Activated naive CD4-positive, alpha-beta T cell treated with anti-CD3 and anti-CD28 coated beads for 36 hours (primary cell): ENCODE results near the gene SPTSSB. TPM values are rescaled to one million over a fixed set of nuclear protein-coding genes. Genes with fewer than 3 reads are reported as not detected.

ENCODE experiments used
- CTCF ChIA-PET: fragments of 350-600 bp; sonication (Branson Sonifier 250); formaldehyde crosslinking; loops from one replicate; lab custom pipeline; 2021; ENCODE audit warnings: antibody characterized with exemption; lab: Charles Lee
- DNase-seq: peaks from one replicate; pipeline ENCODE4 v3.0.0-alpha.2; 2020
- H3K27ac Mint-ChIP-seq: one replicate; pipeline ENCODE4 v1.8.0; 2021; ENCODE audit warnings: mild to moderate bottlenecking, mixed read lengths
- H3K27me3 Mint-ChIP-seq: one replicate; pipeline ENCODE4 v1.8.0; 2021; ENCODE audit warnings: low read depth, mixed read lengths
- H3K36me3 Mint-ChIP-seq: one replicate; pipeline ENCODE4 v1.8.0; 2021; ENCODE audit warnings: low read depth, mixed read lengths
- H3K4me1 Mint-ChIP-seq: one replicate; pipeline ENCODE4 v1.8.0; 2021; ENCODE audit warnings: low read depth, mixed read lengths
- H3K4me3 Mint-ChIP-seq: one replicate; pipeline ENCODE4 v1.8.0; 2021; ENCODE audit warnings: mild to moderate bottlenecking, moderate library complexity, mixed read lengths
- H3K9me3 Mint-ChIP-seq: one replicate; pipeline ENCODE4 v1.8.0; 2021; ENCODE audit warnings: mixed read lengths
- intact Hi-C: fragments of 100-400 bp; cut with micrococcal nuclease; formaldehyde crosslinking; loops from one replicate; pipeline ENCODE4 v1.15.1; 2023
- total RNA-seq, 2 experiments: library from RNA; stranded (reverse); gene quantifications; one replicate each; pipeline ENCODE4 v1.2.3, GENCODE V29; 2021

The SPTSSB gene
- total RNA-seq, 2 experiments from 2014 or later = not detected

GRCh38 chr3:161305095-161305991, 66.0 kb downstream of the SPTSSB start:
- peak; percentile 12 for DNase-seq
- no peaks in the 10 kb centered on the region for H3K36me3 Mint-ChIP-seq
- peaks cover 8% of the 10 kb centered on the region for H3K9me3 Mint-ChIP-seq
- CTCF ChIA-PET = interaction anchor here (0.6 to 2.5 kb wide), 12 partner anchors 15 to 109 kb away, joined by 3 to 11 read pairs (median 4); partner anchors contain the start of gene SPTSSB
- peaks cover 22% of the 10 kb centered on the region for H3K4me1 Mint-ChIP-seq
- intact Hi-C loops = loop anchor here (1.0 kb wide), 1 partner anchor 104 kb away; no protein-coding TSS in a partner anchor
- no peaks in the 10 kb centered on the region for H3K27me3 Mint-ChIP-seq
- no peak overlapping the region for H3K4me3 Mint-ChIP-seq
- H3K27ac Mint-ChIP-seq = no peak overlapping the region

- intact Hi-C loops = no loop called here
- no peak overlapping the region for H3K27ac Mint-ChIP-seq
- no peak overlapping the region for H3K4me3 Mint-ChIP-seq
Measured at GRCh38 chr3:161296814-161297213, 74.5 kb downstream of the SPTSSB start.

GRCh38 chr3:161295325-161295724, 76.0 kb downstream of the SPTSSB start:
- H3K9me3 Mint-ChIP-seq = peaks cover 25% of the 10 kb centered on the region
- no peaks in the 10 kb centered on the region for H3K4me1 Mint-ChIP-seq
- CTCF ChIA-PET = no interaction called here
- intact Hi-C loops = no loop called here
- H3K27ac Mint-ChIP-seq = no peak overlapping the region
- no peak for DNase-seq
- peaks cover 19% of the 10 kb centered on the region for H3K36me3 Mint-ChIP-seq
- no peak overlapping the region for H3K4me3 Mint-ChIP-seq
- no peaks in the 10 kb centered on the region for H3K27me3 Mint-ChIP-seq

More at GRCh38 chr3:161296814-161297213, 74.5 kb downstream of the SPTSSB start:
- H3K4me1 Mint-ChIP-seq = no peaks in the 10 kb centered on the region
- DNase-seq = no peak
- H3K36me3 Mint-ChIP-seq = peaks cover 19% of the 10 kb centered on the region
- H3K9me3 Mint-ChIP-seq = peaks cover 25% of the 10 kb centered on the region
- CTCF ChIA-PET = no interaction called here
- no peaks in the 10 kb centered on the region for H3K27me3 Mint-ChIP-seq

Other genes with a start within 250 kb of the SPTSSB start
- gene NMD3, start 150.2 kb downstream of the SPTSSB start, total RNA-seq = 10 to 100 TPM; 58.1 to 59.4 TPM
- not detected for gene OTOL1, start 125.3 kb upstream of the SPTSSB start, total RNA-seq